Measurements from ENCODE around the gene RALGAPB. TPM values are rescaled to one million over a fixed set of nuclear protein-coding genes. Genes with fewer than 3 reads are reported as not detected.

Gene RALGAPB
- polyA plus RNA-seq, 1 of the 3 experiments (the other 2 are of a cell fraction): 10.8 TPM

GRCh38 chr20:38609815-38610214 lies 137.2 kb downstream of the RALGAPB start:
- 78% methylated on average over 3 of the region's 4 CpGs for WGBS (ENCODE audit: low lambda C conversion rate)
- POLR2A ChIA-PET: no interaction called here
- H3K4me2 ChIP-seq: no peak overlapping the region
- no peaks in the 10 kb centered on the region for H3F3A ChIP-seq (replicated peaks; ENCODE audit: insufficient read depth)
- no peaks in the 10 kb centered on the region for H4K20me1 ChIP-seq (ENCODE audit: insufficient read depth)
- H3K9me2 ChIP-seq: no peaks in the 10 kb centered on the region
- no peaks in the 10 kb centered on the region for H3K79me2 ChIP-seq (ENCODE audit: insufficient read depth)
- CTCF ChIA-PET: interaction anchor here (1.8 kb wide), 1 partner anchor 23 kb away, joined by 3 read pairs; no protein-coding TSS in a partner anchor
- no peak overlapping the region for H3K9ac ChIP-seq
- no peak overlapping the region for H3K4me3 ChIP-seq (ENCODE audit: low read depth in 2 of 2, low read length in 1 of 2)
- H2AFZ ChIP-seq (ENCODE audit: low read depth): no peak overlapping the region
- H3K9me3 ChIP-seq: no peaks in the 10 kb centered on the region
- peak; percentile 41 for DNase-seq
- no peaks in the 10 kb centered on the region for H3K36me3 ChIP-seq (replicated peaks in 1 of 2; ENCODE audit: control insufficient read depth in 1 of 2, insufficient read depth in 2 of 2, low read length in 1 of 2)
- no peak overlapping the region for H3K27ac ChIP-seq (ENCODE audit: low read depth in 2 of 2, low read length in 1 of 2)
- no peaks in the 10 kb centered on the region for H3K27me3 ChIP-seq (ENCODE audit: insufficient read depth)
- TF ChIP-seq SMC3 (IDR thresholded peaks at IDR 0.05; ENCODE audit: low read depth, low read length) (no peak), YY1 (IDR thresholded peaks at IDR 0.05; ENCODE audit: low read depth) (no peak), EZH2phosphoT487 (IDR thresholded peaks at IDR 0.05; ENCODE audit: borderline replicate concordance, low read depth) (no peak), TEAD4 (IDR thresholded peaks at IDR 0.05; ENCODE audit: borderline replicate concordance, insufficient read depth) (no peak), MXI1 (IDR thresholded peaks at IDR 0.05; ENCODE audit: low read depth, low read length) (no peak), NRF1 (IDR thresholded peaks at IDR 0.05; ENCODE audit: low read depth, low read length) (no peak), POLR2AphosphoS5 (IDR thresholded peaks at IDR 0.05; ENCODE audit: low read depth, low read length) (no peak), NFIC (IDR thresholded peaks at IDR 0.05; ENCODE audit: borderline replicate concordance) (no peak)
- H3K4me1 ChIP-seq (ENCODE audit: control insufficient read depth in 1 of 2, insufficient read depth in 2 of 2, low read depth in 1 of 2, low read length in 1 of 2): no peaks in the 10 kb centered on the region; a peak in 1 of 4 replicates

DNA sequence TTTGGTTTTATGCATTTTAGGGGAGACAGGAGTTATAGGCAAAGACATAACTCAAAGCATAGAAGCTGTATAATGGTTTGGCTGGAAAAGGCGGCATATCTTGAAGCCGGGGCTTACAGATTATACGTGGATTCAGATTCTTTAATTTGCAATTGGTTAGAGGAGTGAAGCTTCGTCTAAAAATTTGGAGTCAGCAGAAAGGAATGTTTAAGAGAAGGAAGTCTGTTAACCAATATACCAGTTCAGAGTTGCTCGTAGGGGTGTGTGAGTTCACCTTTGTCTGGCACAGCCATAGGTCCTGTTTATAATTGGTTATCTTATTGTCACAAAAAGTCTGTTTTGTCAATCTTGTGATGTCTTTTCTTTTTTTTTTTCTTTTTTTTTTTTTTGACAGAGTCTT lies 137.9 kb downstream of the RALGAPB start:
- H3K79me2 ChIP-seq (ENCODE audit: insufficient read depth): no peaks in the 10 kb centered on the region
- TF ChIP-seq JUND (IDR thresholded peaks at IDR 0.05): no peak
- TF ChIP-seq FOSL2 (IDR thresholded peaks at IDR 0.05; ENCODE audit: borderline replicate concordance, low read depth): no peak
- no peak for TF ChIP-seq TAF1 (IDR thresholded peaks at IDR 0.05; ENCODE audit: borderline replicate concordance, low read depth, low read length)
- TF ChIP-seq CHD2 (IDR thresholded peaks at IDR 0.05; ENCODE audit: low read length, partially characterized antibody): no peak
- no peak for TF ChIP-seq TEAD4 (IDR thresholded peaks at IDR 0.05; ENCODE audit: borderline replicate concordance, insufficient read depth)
- TF ChIP-seq GABPA (IDR thresholded peaks at IDR 0.05; ENCODE audit: low read depth): no peak
- WGBS (ENCODE audit: low lambda C conversion rate): 51% methylated on average over 5 of the region's 5 CpGs
- ChIA-PET CTCF (interaction anchor here (1.8 kb wide), 1 partner anchor 22 kb away, joined by 3 read pairs; no protein-coding TSS in a partner anchor), POLR2A (no interaction called here)
- no peak for DNase-seq
- no peaks in the 10 kb centered on the region for H4K20me1 ChIP-seq (ENCODE audit: insufficient read depth)
- H3K9me3 ChIP-seq: no peaks in the 10 kb centered on the region
- no peak overlapping the region for H3K4me2 ChIP-seq
- no peaks in the 10 kb centered on the region for H3F3A ChIP-seq (replicated peaks; ENCODE audit: insufficient read depth)
- H3K4me3 ChIP-seq (ENCODE audit: low read depth in 2 of 2, low read length in 1 of 2): no peak overlapping the region
- no peaks in the 10 kb centered on the region for H3K9me2 ChIP-seq
- no peaks in the 10 kb centered on the region for H3K27me3 ChIP-seq (ENCODE audit: insufficient read depth)
- H3K27ac ChIP-seq (ENCODE audit: low read depth in 2 of 2, low read length in 1 of 2): no peak overlapping the region
- H3K36me3 ChIP-seq (replicated peaks in 1 of 2; ENCODE audit: control insufficient read depth in 1 of 2, insufficient read depth in 2 of 2, low read length in 1 of 2): no peaks in the 10 kb centered on the region
- H2AFZ ChIP-seq (ENCODE audit: low read depth): no peak overlapping the region
- no peak overlapping the region for H3K9ac ChIP-seq
- H3K4me1 ChIP-seq (ENCODE audit: control insufficient read depth in 1 of 2, insufficient read depth in 2 of 2, low read depth in 1 of 2, low read length in 1 of 2): no peaks in the 10 kb centered on the region; a peak in 1 of 4 replicates

Data from SK-N-SH (cell line).